ENCODE data around the gene OR51B6.

Gene OR51B6

DNA sequence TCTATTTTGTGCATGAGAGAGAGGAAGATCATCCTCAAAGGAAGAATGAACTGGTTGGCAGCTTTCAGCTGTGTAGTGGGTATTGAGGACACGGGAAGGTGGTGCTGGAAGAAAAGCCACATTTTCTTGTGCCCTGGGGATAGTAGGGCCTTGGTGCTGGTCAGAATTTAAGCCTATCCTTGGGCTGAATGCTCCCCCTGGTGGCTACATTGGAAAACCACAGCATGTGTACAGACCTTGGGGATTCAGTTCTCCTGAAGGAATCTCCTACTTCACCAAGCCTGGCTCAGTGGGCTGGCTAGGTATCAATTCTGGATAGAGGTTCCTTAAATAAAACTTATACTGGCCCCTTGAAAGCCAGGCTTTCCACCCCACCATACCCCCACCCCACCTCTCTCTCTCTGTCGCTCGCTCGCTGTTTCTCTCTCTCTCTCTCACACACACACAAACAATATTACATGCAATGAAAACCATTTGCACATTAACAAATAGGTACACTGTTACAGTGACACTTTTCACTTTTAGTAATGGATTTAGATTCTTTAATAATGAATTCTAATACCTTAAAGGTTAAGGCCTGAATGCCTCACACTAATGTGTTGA, 29.5 kb downstream of the OR51B6 start:
- Mint-ChIP-seq H3K27ac (no peak overlapping the region), H3K27me3 (peaks cover 3% of the 10 kb centered on the region), H3K36me3 (no peaks in the 10 kb centered on the region), H3K4me3 (no peak overlapping the region), H3K4me1 (no peaks in the 10 kb centered on the region), H3K9me3 (peaks cover 1% of the 10 kb centered on the region)
- ATAC-seq (ENCODE audit: low read depth) (no peak), DNase-seq (ENCODE audit: low spot score in 2 of 2) (peak; percentile 11 to 13)

DNA sequence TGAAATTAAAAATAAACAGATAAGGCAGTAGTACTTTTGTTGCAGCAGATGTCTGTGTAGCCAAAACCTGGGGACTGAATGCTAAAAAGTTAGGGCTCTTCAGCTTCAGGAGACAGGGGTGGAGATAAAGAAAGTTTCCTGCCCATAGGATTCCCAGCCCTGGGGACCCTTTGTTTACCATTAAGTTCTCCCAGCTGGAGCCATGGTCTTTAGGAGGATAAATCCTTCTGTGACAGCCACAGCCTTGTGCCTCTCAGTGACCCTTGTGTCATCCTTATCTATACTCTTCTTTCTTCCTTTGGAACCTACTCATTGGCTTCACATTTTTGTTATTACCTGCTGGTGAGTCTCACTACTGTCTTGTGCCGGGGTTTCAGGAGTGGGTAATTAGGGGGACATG, 32.3 kb downstream of the OR51B6 start, which contains the start of gene OR51M1:
Gene OR51M1 (plus strand): TSS at position 237 of the 400 bp plus-strand sequence. CDS start 5,587 bp downstream, outside the sequence.
- ATAC-seq (ENCODE audit: low read depth) (no peak), DNase-seq (ENCODE audit: low spot score in 2 of 2) (no peak)
- H3K4me1 Mint-ChIP-seq: no peaks in the 10 kb centered on the region
- H3K27ac Mint-ChIP-seq: no peak within 1 kb of the TSS
- H3K9me3 Mint-ChIP-seq: peaks cover 1% of the 10 kb centered on the region
- H3K36me3 Mint-ChIP-seq: no peaks in the 10 kb centered on the region
- no peak within 1 kb of the TSS for H3K4me3 Mint-ChIP-seq
- peaks cover 3% of the 10 kb centered on the region for H3K27me3 Mint-ChIP-seq

DNA sequence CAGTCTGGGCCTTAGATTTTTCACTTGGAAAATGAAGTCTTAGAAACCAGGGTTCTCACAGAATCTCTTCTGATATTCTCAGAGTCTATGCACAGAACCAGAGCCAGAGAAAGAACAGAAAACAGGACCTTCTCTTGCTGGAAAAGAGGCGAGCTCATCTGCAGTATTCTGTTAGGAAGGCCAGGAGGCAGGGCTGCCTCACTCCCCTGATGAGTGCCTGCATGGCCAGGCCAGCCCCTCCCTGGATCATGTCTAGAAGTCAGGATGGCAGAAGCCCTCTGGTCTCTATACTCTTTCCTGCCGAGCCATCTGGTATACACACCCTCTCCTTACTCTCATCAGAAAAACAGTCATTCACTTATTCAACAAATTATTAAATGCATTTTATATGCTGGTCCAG, 33.0 kb downstream of the OR51B6 start:
- H3K27me3 Mint-ChIP-seq: peaks cover 3% of the 10 kb centered on the region
- peaks cover 1% of the 10 kb centered on the region for H3K9me3 Mint-ChIP-seq
- DNase-seq (ENCODE audit: low spot score in 2 of 2) (no peak), ATAC-seq (ENCODE audit: low read depth) (no peak)
- no peak overlapping the region for H3K4me3 Mint-ChIP-seq
- no peak overlapping the region for H3K27ac Mint-ChIP-seq
- no peaks in the 10 kb centered on the region for H3K36me3 Mint-ChIP-seq
- no peaks in the 10 kb centered on the region for H3K4me1 Mint-ChIP-seq

DNA sequence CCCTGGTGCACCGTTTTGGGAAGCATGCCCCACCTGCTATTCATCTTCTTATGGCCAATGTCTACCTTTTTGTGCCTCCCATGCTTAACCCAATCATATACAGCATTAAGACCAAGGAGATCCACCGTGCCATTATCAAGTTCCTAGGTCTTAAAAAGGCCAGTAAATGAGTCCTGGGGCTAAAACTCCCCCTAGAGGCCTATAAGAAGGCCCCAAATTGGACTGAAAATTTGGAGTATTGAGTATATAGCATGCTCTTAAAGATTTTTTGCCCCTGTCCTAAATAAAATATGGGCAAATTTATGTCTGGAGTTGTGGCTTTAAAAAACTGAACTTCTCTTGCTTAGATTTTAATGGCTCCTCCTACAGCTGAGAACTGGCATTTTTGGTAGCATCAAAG, 38.9 kb downstream of the OR51B6 start:
- H3K4me3 Mint-ChIP-seq: no peak overlapping the region
- no peaks in the 10 kb centered on the region for H3K4me1 Mint-ChIP-seq
- no peak for DNase-seq (ENCODE audit: low spot score in 2 of 2)
- H3K27me3 Mint-ChIP-seq: no peaks in the 10 kb centered on the region
- no peak overlapping the region for H3K27ac Mint-ChIP-seq
- ATAC-seq (ENCODE audit: low read depth): no peak
- H3K9me3 Mint-ChIP-seq: no peaks in the 10 kb centered on the region
- no peaks in the 10 kb centered on the region for H3K36me3 Mint-ChIP-seq

DNA sequence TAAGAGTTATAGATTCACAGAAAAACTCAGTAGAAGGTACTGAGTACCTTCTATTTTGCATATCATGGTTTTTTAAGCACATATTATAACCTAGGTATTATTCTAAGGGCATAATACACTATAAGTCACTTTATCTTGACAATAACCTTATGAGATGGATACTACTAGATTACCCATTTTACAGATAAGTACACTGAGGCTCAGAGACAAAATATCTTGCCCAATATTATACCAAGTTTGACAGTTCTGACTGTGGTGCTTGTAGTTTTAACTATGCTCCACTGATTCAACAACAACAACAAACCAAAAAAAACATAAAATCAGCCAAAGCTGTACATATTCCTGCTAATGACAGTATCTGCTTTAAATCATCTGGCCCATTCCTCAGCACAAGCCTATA, 42.8 kb downstream of the OR51B6 start:
- H3K4me3 Mint-ChIP-seq: no peak overlapping the region
- ATAC-seq (ENCODE audit: low read depth) (no peak), DNase-seq (ENCODE audit: low spot score in 2 of 2) (no peak)
- H3K27ac Mint-ChIP-seq: no peak overlapping the region
- H3K27me3 Mint-ChIP-seq: peaks cover 2% of the 10 kb centered on the region
- no peaks in the 10 kb centered on the region for H3K4me1 Mint-ChIP-seq
- H3K9me3 Mint-ChIP-seq: no peaks in the 10 kb centered on the region
- H3K36me3 Mint-ChIP-seq: no peaks in the 10 kb centered on the region

DNA sequence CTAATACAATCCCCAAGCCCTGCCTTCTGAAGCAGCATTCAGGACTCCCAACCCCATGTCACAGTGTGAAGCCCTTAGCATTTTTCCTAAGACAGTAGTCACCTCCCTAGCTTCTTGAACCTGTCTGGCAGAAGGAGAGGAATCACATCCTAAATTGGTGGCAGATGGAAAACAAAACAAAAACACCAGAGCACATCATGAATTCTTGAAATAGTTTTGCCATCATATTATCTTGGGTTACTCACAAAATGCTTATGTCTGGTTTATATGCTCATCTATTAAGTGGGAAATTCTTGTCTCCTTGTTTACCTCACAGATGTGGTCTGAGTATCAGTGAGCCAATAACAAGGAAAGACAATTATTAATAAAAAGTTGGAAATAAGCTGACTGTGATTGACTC, 47.6 kb downstream of the OR51B6 start:
- no peaks in the 10 kb centered on the region for H3K36me3 Mint-ChIP-seq
- no peak for ATAC-seq (ENCODE audit: low read depth)
- H3K9me3 Mint-ChIP-seq: peaks cover 2% of the 10 kb centered on the region
- peaks cover 4% of the 10 kb centered on the region for H3K27me3 Mint-ChIP-seq
- no peak overlapping the region for H3K4me3 Mint-ChIP-seq
- H3K4me1 Mint-ChIP-seq: no peaks in the 10 kb centered on the region
- H3K27ac Mint-ChIP-seq: no peak overlapping the region
- DNase-seq (ENCODE audit: low spot score in 2 of 2): no peak
